GM12878 (cell line): ENCODE data around the gene ST7.

Experiments used
- EED ChIP-seq: sonication (generic); IDR thresholded peaks from 2 replicates; pipeline ENCODE4 v1.6.1; 2016; ENCODE audit warnings: antibody characterized with exemption, low read depth
- HDGF ChIP-seq: fragments of 450-650 bp; IDR thresholded peaks from 2 replicates; pipeline ENCODE4 v1.6.1; 2016; ENCODE audit warnings: antibody characterized with exemption
- RBBP5 ChIP-seq: fragments of 200-600 bp; sonication (generic); conservative IDR thresholded peaks from 2 replicates; pipeline ENCODE4 v1.6.1; 2016
- SUZ12 ChIP-seq: fragments of 200-600 bp; sonication (generic); IDR thresholded peaks from one replicate; pipeline ENCODE4 v1.6.1; 2018; ENCODE audit warnings: antibody characterized with exemption, mild to moderate bottlenecking; ENCODE audit not compliant: unreplicated experiment
- TF ChIP-seq, protein P1 (sequence below): IDR thresholded peaks from 2 replicates; pipeline ENCODE4 v1.6.1; 2012; ENCODE audit warnings: mild to moderate bottlenecking, low read depth, low read length
- TF ChIP-seq, protein P2 (sequence below), 3 experiments: IDR thresholded peaks in 2 of 3; conservative IDR thresholded peaks in 1 of 3; 2 replicates each; pipeline ENCODE4 v1.5.1; 2011; ENCODE audit warnings: low read depth in 3 of 3, low read length in 3 of 3, mild to moderate bottlenecking in 3 of 3, control low read depth in 2 of 3, moderate library complexity in 2 of 3, inconsistent platforms in 1 of 3, mixed read lengths in 1 of 3; ENCODE audit not compliant: control insufficient read depth in 2 of 3, insufficient read depth in 1 of 3; ENCODE audit errors: extremely low read depth in 1 of 3
- TF ChIP-seq, protein P3 (sequence below): IDR thresholded peaks from 2 replicates; pipeline ENCODE4 v1.6.1; 2012; ENCODE audit warnings: low read length, inconsistent platforms

DNA sequence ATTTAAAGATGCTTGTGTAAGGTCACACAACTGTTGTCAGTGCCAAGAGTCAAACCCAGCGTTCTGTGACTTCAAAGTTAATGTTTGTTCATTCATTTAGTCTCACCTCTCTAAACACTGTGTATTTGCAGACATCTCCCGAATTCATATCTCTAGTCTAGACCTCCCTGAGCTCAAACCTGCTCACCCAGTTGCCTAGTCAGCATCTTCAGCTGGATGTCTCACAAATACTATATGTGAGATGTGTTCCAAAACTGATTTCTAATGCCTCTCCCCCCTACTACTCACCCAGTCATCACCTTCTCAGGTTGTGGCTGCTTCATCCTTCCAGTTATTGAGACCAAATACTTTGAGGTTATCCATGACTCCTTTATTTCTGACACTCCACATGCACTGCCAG is 91.4 kb downstream of the ST7 start:
- TF ChIP-seq, protein P1, sequence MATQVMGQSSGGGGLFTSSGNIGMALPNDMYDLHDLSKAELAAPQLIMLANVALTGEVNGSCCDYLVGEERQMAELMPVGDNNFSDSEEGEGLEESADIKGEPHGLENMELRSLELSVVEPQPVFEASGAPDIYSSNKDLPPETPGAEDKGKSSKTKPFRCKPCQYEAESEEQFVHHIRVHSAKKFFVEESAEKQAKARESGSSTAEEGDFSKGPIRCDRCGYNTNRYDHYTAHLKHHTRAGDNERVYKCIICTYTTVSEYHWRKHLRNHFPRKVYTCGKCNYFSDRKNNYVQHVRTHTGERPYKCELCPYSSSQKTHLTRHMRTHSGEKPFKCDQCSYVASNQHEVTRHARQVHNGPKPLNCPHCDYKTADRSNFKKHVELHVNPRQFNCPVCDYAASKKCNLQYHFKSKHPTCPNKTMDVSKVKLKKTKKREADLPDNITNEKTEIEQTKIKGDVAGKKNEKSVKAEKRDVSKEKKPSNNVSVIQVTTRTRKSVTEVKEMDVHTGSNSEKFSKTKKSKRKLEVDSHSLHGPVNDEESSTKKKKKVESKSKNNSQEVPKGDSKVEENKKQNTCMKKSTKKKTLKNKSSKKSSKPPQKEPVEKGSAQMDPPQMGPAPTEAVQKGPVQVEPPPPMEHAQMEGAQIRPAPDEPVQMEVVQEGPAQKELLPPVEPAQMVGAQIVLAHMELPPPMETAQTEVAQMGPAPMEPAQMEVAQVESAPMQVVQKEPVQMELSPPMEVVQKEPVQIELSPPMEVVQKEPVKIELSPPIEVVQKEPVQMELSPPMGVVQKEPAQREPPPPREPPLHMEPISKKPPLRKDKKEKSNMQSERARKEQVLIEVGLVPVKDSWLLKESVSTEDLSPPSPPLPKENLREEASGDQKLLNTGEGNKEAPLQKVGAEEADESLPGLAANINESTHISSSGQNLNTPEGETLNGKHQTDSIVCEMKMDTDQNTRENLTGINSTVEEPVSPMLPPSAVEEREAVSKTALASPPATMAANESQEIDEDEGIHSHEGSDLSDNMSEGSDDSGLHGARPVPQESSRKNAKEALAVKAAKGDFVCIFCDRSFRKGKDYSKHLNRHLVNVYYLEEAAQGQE: no peak
- TF ChIP-seq, protein P2, sequence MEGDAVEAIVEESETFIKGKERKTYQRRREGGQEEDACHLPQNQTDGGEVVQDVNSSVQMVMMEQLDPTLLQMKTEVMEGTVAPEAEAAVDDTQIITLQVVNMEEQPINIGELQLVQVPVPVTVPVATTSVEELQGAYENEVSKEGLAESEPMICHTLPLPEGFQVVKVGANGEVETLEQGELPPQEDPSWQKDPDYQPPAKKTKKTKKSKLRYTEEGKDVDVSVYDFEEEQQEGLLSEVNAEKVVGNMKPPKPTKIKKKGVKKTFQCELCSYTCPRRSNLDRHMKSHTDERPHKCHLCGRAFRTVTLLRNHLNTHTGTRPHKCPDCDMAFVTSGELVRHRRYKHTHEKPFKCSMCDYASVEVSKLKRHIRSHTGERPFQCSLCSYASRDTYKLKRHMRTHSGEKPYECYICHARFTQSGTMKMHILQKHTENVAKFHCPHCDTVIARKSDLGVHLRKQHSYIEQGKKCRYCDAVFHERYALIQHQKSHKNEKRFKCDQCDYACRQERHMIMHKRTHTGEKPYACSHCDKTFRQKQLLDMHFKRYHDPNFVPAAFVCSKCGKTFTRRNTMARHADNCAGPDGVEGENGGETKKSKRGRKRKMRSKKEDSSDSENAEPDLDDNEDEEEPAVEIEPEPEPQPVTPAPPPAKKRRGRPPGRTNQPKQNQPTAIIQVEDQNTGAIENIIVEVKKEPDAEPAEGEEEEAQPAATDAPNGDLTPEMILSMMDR (IDR thresholded peaks at IDR 0.05 in 2 of 3, conservative IDR thresholded peaks at IDR 0.05 in 1 of 3; ENCODE audit: control insufficient read depth in 2 of 3, extremely low read depth in 1 of 3, insufficient read depth in 1 of 3, low read depth in 3 of 3, low read length in 3 of 3): no peak
- TF ChIP-seq RBBP5 (no peak), HDGF (no peak), EED (no peak), SUZ12 (no peak)
- TF ChIP-seq, protein P3, sequence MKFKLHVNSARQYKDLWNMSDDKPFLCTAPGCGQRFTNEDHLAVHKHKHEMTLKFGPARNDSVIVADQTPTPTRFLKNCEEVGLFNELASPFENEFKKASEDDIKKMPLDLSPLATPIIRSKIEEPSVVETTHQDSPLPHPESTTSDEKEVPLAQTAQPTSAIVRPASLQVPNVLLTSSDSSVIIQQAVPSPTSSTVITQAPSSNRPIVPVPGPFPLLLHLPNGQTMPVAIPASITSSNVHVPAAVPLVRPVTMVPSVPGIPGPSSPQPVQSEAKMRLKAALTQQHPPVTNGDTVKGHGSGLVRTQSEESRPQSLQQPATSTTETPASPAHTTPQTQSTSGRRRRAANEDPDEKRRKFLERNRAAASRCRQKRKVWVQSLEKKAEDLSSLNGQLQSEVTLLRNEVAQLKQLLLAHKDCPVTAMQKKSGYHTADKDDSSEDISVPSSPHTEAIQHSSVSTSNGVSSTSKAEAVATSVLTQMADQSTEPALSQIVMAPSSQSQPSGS: no peak
